DMS53 (cell line): ENCODE data around the gene LTB4R.

ENCODE experiments used
- DNase-seq: peaks from one replicate; lab custom pipeline; 2025; lab: John Stamatoyannopoulos, UW

LTB4R gene

DNA sequence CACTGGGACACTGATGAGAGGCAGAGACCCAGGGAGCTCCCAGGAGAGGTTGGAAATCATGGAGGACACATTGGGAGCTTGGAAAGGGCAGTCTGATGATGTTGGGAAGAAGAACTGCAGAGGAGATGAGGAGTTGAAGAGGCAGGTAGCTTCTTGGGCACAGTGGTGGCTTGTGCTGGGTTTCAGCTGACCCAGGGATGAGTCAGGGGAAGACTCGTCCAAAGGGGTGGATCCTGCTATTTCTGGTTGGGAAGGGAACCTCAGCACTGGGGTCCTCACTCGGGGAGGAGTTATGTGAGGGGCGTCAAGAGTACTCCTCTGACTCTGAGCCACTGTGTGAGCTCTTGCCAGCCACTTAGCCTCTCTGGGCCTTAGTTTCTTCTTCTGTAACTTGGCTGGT is 12.0 kb downstream of the LTB4R start:
- no peak for DNase-seq

DNA sequence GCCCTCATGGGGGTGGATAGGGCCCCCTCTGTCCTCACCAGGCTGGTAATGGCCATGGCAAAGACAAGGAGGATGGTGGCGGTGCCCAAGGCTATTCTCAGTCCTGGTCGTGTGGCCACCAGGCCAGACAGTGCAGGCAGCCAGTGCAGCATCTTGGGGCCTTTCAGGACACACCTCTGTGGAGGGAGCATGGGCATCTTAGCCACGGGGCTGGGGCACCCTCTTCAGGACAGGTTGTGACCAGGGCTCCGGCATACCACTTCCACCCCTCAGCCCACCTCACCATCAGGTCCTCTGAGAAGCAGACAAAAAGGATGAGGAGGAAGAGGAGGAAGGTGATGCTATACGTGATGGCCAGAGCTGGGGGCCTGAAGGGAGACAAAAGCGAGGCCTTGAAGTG is 12.7 kb downstream of the LTB4R start:
- no peak for DNase-seq

DNA sequence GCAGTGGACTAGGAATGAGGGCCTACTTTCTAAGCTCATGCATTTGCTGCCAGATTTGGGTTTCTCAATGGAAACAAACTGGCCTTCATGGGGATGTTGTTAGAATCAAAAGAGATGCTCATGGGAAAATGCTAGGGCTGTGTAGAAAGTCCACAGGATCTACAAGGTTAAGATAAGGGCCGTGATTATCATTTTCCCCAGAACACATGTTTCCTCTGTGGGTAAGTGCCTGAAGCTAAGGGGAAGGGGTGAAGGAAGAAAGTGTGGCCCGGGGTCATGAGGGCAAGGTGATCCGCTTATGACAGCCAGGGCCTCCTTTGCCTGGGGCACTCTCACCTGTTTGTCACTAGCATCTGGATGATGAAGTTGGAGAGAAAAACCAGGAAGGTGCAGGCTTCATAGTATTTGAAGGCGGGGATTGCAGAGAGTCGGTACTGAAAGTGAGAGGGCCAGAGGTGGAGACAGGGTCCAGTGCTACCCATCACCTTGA is 13.8 kb downstream of the LTB4R start:
- no peak for DNase-seq

DNA sequence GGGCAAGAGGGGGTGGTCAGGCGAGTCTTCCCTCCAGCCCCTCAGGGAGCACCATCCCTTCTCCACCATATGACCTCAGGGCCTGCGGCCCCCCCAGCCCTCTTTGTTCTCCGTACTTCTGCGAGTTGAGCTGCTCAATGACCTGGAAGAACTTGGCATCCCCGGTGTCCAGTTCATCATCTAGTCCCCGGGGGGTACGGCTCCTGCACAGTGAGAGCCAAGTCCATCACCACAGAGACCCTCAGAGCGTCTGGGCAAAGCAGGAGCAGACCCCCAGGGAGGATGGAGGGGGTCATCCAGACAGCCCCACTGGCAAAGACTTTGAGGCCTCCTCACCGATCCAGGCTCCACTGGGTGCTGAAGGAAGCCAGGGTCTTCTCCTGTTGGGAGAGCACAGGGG is 14.7 kb downstream of the LTB4R start:
- DNase-seq: no peak

- DNase-seq: no peak
These were observed 16.0 kb downstream of the LTB4R start for GRCh38 chr14:24327303-24327702.

- DNase-seq: peak; percentile 33
These were observed 16.6 kb downstream of the LTB4R start for GRCh38 chr14:24327914-24328313.

DNA sequence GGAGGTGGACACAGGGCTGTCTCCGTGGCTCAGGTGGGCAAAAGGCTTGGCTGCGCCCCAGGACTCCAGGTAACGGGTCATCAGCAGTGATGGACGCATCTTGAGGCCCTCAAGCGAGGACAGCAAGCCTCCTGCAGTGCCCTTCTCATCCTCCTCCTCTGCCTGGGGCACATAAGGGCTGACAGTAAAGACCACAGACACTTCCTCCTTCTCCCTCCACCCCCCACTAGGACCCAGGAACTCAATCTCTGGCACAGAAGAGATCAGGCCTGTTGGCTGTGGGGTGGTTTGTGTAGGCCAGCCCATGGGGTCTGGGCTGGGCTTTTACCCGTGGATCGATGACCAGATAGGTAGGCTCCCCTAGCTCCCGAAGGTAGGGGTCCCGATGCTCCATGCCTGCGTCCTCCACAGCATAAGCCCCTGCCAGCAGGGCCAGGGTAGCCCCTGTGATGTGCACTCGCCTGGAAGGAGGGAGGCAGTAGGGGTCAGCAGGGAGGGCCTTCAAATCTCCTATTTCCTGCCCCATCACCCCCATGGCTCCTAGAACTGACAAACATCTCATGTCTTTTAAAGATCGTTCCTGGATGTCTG is 17.9 kb downstream of the LTB4R start:
- DNase-seq: no peak

DNA sequence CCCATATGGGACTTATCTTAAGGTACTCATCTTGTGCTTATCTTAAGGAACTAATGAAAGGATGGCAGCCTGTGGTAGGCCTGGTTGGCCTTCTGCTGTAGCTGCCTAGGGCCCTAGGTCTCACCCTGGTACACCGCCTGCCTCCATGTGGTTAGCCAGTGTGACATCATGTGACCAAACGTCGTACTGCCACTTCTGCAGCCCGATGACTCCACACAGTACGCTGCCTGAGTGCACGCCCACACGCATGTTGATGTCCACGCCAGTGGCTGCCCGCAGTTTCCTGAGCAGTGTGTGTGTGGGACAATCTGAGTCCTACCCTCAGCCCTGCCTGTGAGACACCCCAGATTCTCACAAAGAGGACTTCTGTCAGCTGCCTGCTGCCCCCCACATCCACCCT is 18.4 kb downstream of the LTB4R start:
- no peak for DNase-seq

- no peak for DNase-seq
These were observed 19.8 kb downstream of the LTB4R start for GRCh38 chr14:24330973-24331674.

- no peak for DNase-seq
These were observed 20.5 kb downstream of the LTB4R start for GRCh38 chr14:24331731-24332267.

DNA sequence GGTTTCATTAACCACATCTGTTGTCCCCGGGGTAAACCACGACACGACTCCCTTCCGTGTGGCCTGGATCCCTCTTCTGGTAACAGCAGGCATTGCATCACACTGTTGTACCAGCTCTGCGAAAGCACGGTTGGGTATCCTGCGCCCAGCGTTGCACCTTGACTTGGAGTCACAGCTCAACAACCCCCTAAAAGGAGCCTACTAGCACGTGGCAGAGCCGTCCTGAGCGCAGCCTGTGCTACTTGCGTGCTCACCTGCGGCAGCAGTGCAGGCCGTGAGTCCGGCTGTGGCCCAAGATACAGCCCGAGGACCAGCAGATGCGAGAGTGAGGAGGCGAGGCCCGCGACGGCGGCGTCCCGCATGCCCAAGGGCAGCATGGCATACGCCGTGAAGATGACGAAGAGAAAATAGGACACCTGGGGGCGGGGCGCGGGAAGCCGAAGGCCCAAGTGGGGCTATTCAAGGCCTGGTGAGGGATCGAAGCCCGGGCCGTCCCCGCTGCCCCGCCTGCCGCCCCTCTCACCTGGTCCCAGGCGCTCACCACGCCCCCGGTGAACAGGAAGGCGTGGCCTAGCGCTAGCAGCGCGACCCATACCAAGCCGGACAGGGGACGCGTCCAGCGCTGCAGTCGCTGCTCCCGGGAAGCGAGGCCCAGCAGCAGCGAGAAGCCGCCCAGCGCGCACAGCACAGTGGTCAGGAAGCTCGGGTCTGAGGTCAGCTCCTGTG is 21.1 kb downstream of the LTB4R start:
- peak; percentile 92 for DNase-seq

DNA sequence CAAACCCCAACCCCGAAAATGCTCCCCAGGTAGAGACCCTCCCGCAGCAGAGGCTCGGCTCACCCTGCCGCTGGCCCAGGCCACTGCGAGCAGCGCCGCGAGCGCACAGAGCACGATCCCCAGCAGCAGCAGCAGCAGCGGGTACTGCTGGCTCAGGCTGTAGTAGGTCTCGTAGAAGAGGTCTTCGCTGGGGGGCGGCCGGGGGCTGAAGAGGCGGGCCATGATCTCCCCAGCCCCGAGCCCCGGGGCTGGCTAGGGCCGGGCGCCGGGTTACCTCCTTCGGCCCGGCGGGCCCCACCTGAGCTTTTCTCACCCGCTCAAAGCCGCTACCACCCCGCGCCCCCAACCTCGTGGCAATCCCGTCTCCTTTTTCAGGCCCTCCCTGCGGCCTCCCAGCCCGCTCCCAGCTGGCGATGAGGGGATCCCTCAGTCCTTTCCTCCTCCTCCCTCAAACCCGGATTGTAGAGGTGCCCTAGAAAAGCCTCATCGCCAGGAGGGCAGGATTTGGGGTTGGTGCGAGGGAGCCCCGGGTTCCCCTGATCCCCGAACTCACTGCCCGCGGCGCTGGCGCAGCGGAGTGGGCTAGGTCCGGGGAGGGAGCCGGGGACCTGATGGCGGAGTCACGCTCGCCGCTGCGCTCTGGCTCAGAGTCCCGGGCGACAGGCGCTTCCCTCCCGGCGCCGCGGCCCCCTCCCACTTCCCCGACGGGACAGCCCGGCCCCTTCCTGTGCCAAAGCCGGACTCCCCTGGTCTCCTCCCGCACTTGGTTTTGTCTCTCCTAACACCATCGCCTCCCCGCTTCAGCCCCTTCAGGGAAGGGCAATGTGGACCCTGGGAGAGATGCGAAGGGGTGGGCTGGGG is 23.4 kb downstream of the LTB4R start, which contains the start of gene ADCY4:
Gene ADCY4 (minus strand): TSS at position 641 of the 861 bp plus-strand sequence. CDS start 419 bp downstream, at position 222.
- DNase-seq: peak; percentile 65

DNA sequence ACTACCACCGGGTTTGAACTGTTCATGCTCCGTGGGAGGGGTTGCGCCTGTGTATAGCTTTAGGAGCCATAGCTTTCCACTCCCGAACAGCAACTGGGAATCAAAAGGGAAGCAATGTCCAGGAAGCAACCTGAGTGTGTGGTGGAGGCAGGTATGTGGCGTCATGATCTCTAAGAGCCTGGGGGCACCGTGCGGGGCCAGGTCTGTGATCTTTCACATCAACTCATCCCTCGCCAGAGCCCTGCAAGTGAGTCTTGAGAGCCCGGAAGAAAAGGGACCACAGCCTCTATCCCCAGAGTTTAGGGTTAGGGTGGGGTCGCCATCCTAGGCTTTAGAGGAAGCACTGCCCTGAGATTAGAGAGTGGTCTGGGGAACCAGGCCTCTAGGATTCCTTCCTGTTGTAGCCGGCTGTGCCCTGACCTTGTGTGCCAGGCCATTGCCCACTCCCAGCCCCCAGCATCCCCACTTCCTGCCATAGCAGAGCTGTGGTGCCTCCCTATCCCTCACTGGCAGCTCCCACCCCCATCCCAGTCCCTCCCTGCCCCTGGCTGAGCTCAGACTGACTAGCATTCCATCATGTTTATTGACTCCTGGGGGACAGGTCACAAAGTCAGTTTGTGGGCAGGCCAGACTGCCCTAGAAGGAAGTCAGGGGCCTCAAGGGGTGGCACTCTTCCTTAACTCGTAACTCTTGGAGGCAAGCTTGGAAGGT is 24.3 kb downstream of the LTB4R start:
- no peak for DNase-seq

GRCh38 chr14:24337144-24337823 is 26.0 kb downstream of the LTB4R start:
- no peak for DNase-seq

GRCh38 chr14:24337824-24338175 is 26.5 kb downstream of the LTB4R start:
- DNase-seq: no peak

DNA sequence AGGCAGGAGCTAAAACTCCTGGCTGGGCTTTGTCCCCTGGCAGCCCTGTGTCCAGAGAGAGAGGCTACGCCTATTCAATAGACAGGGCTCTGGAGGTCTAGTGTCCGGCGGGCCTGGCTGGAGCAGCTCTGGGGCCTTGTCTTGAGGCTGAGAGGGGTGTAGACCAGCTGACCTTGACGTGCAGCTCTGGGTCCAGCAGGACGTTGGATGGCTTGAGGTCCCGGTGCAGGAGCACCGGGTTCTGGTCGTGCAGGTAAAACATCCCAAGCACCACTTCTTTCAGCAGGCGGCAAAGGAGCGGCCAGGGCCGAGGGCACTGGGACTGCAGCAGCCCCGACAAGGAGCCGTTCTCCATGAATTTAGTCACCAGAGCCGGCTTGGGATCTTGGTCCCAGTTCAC is 27.5 kb downstream of the LTB4R start:
- no peak for DNase-seq

GRCh38 chr14:24339284-24340151 is 28.2 kb downstream of the LTB4R start, which contains the start of gene RIPK3:
RIPK3 (minus strand) TSS chr14:24339991; CDS start chr14:24339826, 165 bp downstream.
- DNase-seq: peak; percentile 79

DNA sequence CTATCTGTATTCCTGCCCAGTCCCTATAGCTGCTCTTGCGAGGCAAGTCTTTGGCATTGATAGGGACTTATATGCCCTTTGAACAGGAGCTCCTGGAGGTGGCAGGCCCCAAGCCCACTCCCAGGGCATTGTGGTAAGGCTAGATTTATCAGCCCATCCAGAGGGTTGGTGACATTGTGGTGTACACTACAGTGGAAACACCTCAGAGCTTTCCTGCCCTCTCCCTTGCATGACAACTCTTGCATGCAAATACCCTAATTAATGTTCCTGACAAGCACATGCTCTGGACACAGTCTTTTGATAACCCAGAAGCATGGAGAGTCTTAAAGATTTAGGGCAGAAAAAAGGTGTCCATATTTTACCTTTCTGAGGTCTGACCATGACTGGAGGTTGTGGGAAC is 29.3 kb downstream of the LTB4R start:
- no peak for DNase-seq

GRCh38 chr14:24342889-24343288 is 31.6 kb downstream of the LTB4R start:
- no peak for DNase-seq
